ENCODE measurements around the gene FNDC3A.

GRCh38 chr13:49071341-49071937 lies 95.7 kb downstream of the FNDC3A start:
- TF ChIP-seq, protein P1, sequence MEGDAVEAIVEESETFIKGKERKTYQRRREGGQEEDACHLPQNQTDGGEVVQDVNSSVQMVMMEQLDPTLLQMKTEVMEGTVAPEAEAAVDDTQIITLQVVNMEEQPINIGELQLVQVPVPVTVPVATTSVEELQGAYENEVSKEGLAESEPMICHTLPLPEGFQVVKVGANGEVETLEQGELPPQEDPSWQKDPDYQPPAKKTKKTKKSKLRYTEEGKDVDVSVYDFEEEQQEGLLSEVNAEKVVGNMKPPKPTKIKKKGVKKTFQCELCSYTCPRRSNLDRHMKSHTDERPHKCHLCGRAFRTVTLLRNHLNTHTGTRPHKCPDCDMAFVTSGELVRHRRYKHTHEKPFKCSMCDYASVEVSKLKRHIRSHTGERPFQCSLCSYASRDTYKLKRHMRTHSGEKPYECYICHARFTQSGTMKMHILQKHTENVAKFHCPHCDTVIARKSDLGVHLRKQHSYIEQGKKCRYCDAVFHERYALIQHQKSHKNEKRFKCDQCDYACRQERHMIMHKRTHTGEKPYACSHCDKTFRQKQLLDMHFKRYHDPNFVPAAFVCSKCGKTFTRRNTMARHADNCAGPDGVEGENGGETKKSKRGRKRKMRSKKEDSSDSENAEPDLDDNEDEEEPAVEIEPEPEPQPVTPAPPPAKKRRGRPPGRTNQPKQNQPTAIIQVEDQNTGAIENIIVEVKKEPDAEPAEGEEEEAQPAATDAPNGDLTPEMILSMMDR (IDR thresholded peaks at IDR 0.05), result no peak
- TF ChIP-seq POLR2A (IDR thresholded peaks at IDR 0.05), result no peak

Measured in heart left ventricle (tissue), 13 donors.